Erythroblast (primary cell): Measurements from ENCODE around the gene BACH2.

Experiments used
- GATA1 ChIP-seq: IDR thresholded peaks from 2 replicates; pipeline ENCODE4 v1.6.1; 2011; ENCODE audit warnings: low read depth, mild to moderate bottlenecking, control low read depth, low read length, moderate library complexity
- POLR2A ChIP-seq: IDR thresholded peaks from 2 replicates; pipeline ENCODE4 v1.6.1; 2011; ENCODE audit warnings: mild to moderate bottlenecking, low read length

- TF ChIP-seq POLR2A (no peak), GATA1 (no peak)
Measured at GRCh38 chr6:90271831-90272230, 24.8 kb downstream of the BACH2 start.
